Iris pigment epithelial cell (primary cell): Measurements from ENCODE around the gene BAIAP2L2.
"Not testable (repeated sequence)": the region's sequence is repeated elsewhere in the genome, so short reads cannot be mapped to it uniquely, and the experiment has no call there.

Experiments
- DNase-seq: peaks from one replicate; pipeline ENCODE4 v3.0.0-alpha.2; 2011; ENCODE audit warnings: low read depth

The BAIAP2L2 gene

DNA sequence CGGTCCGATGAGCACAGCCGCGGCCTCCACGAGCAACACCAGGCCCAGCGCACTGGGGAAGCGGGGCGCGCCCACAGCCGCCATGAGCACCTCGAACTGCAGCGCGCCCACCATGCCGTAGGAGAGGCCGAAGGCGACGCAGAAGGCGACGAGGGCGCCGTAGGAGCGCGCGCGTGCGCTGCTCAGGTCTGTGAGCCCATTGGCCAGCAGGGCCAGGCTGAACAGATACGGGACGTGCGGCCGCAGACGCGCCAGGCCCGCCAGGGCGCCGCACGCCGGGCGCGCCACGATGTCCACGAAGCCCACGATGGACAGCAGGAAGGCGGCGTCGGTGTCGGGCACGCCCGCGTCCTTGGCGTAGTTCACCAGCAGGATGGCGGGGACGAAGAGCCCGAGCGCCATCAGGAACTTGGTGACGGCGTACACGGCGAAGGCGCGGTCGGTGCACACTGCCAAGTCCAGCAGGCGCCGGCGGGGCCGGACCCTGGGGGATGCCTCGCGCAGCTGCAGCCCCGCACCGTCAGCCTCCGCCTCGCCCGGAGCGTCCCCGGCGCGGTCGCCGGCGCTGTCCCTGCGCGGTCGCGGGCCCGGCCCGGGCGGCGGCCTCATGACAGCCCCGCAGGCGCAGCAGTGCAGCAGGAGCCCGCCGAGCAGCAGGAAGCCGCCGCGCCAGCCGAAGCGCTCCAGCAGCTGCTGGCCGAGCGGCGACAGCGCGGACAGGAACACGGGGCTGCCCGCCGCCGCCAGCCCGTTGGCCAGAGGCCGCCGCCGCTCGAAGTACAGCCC, 29.4 kb downstream of the BAIAP2L2 start:
- peak; percentile 39 for DNase-seq

DNA sequence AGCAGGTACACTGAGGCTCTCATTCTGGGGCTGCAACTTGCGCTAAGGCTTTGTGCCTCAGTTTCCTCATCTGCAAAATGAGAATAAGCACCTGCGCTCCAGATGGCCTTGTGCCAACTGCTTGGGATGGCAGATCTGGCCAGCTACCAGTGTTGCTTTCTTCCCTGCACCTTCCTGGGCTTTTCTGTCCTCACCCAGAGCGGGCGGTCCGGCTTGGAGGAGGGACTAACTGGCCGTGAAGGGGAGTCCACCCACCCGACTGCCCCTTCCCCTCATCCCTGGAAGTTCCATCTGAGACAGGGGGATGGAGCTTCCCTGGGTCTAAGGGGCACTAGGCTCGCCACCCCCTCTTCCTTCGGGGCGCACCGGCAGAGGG, 30.0 kb downstream of the BAIAP2L2 start:
- no peak for DNase-seq

DNA sequence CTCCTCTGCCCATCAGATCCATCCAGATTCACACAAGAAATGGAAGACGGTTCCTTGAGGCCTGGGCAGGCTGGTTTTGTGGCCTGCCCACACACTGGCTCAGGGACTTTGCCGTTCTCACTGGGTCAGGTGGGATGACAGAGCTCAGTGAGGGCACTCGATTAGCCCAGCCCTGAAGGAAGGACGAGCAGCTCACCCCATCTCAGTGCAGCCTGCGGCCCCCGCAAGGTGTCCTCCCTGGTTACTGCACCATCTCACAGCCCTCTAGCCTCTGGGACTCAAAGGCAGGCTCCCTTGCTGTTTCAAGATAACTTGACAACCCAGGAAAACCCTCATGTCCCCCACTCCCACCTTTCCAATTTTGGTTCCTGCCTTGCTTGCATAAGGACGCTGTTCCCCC, 30.7 kb downstream of the BAIAP2L2 start:
- DNase-seq: no peak

DNA sequence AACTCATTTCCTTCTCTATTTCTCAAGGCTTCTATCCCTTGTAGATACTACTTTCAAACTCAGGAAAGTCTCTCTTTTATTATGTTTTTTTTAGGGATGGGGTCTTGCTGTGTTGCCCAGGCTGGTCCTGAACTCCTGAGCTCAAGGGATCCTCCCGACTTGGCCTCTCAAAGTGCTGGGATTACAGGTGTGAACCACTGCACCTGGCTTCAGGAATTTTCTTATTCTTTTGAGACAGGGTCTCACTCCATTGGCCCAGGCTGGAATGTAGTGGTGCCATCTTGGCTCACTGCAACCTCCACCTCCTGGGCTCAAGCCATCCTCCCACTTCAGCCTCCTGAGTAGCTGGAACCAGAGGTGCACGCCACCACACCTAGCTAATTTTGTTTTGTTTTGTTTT, 31.3 kb downstream of the BAIAP2L2 start:
- DNase-seq: not testable (repeated sequence)

DNA sequence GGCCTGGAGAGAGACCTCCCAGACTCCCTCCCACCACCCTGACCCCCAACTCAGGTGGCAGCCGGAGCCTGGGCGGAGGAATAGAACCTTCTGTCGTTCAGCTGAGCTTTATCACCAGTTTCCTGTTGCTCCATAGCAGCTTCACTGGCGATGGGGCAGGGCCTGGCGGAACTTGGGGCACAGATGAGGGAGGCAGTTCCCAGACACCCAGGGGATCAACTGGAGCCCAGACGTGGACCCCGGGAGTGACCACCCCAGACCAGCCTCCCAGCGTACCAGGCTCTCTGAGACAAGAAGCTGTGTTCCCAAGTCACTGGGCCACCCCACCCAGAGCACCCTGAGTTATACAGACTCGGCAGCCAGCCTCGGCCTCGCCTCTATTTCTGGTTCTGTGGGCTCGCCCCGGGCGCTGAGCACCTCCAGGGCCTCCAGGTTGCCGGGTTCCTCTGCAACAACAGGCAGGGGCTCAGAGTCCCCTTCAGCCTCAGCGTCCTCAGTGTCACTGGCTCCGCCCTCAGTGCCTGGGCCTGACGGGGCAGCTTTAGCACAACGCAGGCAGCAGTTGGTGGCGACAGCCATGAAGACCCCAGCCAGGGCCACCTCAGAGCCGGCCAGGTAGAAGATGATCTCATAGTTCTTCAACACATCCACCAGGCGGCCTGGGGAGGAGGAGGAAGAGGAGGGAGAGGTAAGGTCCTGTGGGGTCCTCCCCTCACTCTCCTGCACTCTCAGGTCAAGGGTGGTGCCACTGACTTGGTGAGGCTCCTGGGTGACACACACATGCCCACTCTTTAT, 32.2 kb downstream of the BAIAP2L2 start:
- no peak for DNase-seq

DNA sequence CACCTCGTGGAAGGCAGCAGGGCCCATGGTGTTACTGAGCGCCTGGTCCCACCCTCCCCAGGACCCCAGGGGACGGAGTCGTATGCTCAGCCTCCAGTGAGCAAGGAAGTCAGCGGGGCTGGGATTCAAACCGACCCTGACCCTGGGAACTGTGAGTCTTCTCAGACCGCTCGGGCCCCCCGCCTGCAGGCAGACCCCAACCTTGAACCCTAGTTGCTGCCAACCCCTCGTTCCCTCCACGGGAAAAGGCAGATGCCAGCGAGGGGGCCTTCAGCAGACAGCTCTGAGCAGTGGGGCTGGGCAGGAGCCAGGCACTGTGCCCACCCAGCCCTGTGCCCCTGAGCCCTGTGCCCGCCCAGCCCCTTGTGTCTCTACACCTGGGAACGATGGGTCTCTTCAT, 32.9 kb downstream of the BAIAP2L2 start:
- no peak for DNase-seq

DNA sequence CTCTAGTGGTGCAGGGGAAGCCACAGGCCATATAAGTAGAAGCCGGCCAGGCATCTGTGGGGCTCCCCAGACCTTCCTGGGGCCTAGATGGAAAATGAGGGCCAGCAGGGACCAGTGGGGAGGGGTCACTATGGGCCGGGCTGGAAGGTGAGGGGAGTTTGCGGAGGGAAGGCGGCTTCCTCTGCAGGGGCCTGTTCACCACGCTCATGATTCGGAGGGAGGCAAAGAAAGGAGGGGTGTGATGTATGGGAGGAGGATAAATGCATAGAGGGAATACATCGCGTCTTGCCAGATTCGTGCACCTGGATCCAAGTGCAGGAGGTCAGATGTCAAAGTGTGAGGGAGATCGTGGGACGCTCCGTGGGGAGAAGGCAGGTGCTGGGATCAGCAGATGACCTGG, 33.4 kb downstream of the BAIAP2L2 start:
- DNase-seq: no peak

DNA sequence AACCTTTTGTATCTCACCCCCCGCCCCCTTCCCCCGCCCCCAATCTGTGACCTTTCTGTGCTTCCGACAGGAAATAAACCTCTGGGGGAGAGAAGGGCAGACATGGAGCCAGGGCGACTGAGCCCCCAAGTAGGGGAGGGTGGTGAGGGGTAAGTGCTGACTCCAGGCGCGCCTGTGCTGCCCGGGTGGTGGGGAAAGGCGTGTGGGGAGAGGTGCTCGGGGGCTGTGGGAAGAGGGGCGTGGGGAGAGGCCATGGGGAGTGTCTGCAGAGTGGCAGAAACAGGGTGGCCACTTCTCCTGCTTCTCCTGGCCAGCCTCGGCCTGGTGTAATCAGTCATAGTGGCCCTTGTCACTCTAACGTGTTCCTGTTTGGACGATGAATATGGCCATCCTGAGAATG, 34.5 kb downstream of the BAIAP2L2 start:
- no peak for DNase-seq

DNA sequence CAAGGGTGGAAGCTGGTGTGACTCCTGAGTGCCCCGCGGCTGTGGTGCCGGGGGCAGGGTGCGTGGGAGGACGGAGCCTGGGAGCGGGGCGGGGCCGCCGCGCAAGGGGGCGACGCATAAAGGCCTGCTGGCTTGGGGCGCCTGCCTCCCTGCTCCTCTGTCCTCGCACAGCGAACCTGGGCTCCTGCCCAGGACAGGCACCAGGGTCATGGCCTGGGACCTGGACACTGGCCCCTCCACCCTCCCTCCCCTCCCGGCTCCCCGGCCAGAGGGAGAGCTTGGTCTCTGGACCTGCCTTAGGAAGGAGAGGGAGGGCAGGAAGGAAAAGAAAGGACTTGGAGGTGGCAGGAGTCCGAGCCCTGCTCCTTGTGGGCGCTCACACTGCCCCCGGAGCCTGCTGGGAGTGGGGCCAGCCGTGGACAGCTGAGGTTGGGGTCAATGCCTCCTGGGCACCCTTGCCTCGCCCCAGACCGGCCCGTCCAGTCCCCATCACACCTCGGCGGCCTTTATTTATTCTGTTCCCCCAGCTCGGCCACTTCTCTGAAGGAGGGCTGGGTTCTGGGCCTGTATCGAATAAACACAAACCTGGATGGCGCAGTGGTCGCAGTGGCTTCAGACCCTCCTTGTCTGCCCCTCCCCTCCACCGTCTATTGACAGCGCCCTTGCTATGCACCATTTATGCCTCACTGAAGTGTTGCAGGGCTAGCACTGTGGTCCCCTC, 35.2 kb downstream of the BAIAP2L2 start:
- no peak for DNase-seq

DNA sequence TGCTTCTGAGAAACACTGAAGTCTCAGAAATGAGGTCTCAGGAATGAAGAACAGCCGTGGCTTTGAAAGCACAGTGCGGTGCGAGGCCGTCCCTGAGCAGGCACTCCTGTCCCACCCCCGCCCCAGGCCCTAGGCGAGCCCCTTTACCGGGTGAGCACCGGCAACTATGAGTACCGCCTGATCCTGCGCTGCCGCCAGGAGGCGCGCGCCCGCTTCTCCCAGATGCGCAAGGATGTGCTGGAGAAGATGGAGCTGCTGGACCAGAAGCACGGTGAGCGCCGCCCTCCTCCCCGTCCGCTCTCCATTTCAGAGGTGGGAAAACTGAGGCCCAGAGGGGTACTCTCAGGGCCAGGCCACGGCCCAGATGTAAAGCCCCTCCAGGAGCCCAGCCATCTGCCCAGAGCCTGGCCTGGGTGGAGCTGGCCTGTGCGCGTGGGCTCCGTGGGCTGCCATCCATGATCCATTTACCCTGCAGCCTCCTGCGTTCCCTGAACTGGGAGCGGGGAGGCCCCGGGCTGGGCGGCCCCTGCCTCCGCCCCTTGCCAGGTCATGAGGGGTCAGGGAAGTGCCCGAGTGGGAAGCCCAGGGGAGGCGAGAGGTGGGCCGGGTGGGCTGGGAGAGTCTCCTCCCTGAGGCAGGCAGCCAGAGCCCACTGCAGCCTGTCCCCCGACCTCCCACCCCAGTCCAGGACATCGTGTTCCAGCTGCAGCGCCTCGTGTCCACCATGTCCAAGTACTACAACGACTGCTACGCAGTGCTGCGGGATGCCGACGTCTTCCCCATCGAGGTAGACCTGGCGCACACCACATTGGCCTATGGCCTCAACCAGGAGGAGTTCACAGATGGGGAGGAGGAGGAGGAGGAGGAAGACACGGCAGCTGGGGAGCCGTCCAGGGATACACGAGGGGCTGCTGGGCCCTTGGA, 36.0 kb downstream of the BAIAP2L2 start:
- peak; percentile 28 for DNase-seq

DNA sequence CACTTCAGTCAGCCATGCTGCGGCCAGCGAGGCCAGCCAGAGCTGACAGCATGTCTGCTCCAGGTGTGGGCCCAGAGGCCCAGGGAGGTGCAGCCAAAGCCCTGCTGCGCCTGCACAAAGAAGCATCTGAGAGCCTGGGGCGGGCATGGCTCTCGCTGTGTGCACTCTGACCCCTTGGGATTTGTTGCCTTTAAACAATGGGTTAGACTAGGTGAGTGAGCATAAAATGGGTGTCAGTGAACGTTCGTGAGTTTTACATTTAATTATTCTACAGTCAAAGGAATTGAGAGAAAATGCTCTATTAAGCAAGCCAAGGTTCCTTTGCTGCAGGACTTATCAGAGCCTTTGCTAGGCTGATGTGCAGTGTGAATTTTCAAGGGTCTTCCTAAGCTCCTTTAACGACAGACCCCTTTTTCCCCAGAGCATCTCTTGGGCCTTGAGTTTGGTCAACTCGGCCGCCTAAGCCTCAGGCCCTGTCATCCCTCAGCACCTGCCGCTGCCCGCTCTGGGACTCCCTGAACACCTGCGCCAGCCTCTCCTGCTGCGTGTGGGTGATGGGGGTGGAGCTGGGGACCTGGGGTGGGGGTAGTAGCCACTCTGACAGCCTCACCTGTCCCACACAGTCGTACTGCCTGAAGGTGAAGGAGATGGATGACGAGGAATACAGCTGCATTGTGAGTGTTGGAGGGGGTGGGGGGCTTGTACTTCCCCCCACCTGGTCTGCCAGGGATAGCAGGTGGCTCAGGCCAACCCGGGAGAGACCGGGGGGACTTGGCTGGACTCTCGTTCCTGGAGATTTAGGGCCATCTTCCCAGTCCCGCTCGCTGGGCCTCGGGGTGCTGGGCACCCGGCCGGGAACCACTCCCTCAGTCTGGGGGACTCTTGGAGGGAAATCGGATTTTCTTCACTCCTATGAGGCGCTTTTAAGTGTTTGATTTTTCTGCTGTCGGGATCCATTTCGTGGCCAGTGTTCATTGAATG, 37.0 kb downstream of the BAIAP2L2 start:
- DNase-seq: no peak

DNA sequence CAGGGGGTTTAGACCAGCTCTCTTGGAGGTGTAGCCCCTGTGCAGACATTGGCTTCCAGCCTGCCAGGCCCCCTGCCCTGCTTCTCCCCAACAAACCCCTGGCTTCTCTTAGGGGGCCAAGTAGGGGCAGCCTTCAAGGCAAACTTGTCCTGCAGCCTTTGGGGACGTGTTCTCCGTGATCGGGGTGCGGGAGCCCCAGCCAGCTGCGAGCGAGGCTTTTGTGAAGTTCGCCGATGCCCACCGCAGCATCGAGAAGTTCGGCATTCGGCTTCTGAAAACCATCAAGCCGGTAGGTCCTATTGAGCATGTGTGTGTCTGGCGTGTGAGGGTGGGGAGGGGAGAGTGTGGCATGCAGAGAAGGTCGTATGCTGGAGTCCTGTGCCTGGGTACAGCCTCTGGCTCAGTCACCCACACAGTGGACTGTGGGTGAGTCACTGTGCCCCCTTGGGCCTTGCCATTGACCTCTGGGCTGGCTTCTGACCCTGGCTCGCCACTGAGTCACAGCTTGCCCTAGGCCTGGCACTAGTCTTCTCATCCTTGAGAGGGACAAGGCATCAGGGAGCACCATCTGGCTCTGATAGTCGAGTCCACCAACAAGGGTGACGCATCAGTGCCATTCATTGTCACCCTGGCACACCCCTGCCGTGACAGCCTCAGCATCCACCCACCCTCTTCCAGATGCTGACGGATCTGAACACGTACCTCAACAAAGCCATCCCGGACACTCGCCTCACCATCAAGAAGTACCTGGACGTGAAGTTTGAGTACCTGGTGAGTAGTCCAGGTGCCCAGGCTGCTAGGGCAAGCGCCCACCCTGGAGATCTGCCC, 37.9 kb downstream of the BAIAP2L2 start:
- no peak for DNase-seq

DNA sequence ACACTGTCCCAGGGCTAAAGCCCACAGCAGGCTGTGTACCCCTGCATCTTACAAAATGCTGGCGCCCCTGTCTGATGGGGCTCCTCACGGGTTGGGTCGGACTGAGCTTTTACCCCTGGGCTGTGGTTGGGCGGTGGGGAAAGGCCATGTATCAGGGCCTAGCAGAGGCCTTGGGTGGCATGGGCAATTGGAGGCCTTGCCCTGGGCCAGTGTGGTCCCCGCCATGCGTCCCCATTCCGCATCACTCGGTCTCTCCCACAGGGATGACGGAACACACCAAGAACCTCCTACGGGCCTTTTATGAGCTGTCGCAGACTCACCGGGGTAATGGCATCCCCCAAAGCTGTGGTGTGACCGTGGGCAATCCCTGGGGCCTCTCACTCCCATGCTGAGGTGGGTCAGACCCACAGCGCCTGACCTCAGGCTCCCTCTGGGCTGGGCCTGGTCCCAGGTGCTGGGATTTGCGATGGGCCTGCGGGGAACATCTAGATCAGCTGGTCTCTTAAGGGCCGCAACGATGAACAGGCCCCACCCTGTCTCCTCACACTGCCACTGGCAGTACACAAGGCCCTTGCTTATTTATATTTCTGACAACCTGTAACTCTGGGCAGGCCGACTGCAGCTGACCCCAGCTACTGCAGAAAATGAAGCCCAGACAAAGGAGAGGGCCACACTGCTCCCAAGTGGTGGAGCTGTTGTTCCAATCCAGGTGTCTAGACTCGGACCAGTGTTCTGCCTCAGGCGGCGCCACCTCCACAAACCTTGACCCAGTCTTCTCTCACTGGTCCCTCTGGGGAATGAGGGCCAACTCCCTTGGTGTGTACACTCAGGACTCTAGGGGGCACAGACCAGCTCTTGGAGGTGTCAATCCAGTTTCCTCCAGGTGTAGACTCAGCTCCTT, 38.8 kb downstream of the BAIAP2L2 start:
- no peak for DNase-seq

DNA sequence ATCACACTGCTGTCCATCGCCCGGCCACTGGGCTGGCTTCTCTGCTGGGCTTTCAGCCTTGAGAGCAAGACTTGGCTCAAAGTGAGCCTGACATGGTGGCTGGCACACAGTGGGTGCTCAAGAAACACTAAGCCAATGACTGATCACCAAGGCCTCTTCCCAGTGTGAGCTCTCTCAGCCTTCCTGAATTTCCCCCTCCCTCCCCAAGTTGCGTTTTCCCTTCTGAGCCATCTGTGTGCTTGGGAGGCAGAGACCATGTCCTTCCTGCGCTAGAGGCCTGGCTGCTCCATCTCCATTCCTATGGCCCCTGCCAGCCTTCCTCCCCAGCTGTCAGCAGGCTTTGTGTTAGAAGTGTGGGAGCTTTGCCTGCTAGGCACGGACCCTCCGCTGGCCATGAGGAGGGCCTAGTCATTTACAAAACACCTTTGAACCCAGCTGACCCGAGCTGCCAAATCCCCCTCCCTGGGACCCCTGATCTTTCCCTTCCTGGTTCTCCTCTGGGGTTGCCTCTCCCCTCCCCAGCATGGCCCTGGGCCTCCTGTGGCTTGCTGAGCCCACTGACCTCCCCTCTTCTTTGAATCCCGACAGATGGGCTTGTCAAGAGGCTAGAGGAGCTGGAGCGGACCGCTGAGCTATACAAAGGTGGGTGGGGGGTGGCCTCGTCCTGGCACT, 40.1 kb downstream of the BAIAP2L2 start:
- no peak for DNase-seq

DNA sequence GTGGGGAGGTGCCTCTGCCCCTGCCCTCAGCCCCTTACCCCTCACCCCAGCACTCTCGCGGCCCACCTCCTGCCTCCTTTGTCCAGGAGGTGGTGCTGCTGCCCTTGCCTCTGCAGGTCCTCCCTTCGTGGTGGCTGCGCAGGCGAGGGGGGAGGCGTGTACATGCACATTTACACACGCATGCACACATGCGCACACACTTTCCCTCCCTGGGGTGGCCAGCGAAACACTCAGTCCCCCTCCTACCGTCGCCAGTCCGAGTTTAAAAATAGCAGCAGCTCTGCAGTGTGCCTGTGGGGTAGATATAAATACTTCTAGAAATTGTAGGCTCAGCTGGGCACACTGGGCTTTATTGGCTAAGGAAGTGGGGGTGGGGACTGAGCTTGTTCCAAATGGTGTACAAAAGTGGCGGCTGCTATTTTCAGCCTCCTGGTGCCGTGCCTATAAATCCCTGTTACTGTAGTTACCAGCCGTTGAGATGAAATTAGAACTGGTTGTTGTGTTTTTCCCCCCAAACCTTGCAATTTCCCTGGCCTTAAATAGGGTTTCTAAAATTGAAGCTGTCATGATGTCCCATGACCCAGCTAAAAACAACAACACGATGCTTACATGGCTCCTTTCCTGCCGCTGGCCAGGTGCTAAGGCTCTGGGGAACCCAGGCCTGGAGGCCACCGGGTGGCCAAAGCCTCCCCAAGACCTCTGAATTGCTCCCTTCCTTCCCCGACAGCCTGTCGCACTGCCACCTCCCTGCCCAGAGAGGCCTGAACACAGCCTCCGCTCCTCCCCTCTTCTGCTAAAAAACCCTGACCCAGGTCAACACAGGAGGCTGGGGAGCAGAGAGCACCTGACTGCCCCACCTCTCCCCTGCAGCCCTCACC, 40.9 kb downstream of the BAIAP2L2 start:
- DNase-seq: peak; percentile 30

DNA sequence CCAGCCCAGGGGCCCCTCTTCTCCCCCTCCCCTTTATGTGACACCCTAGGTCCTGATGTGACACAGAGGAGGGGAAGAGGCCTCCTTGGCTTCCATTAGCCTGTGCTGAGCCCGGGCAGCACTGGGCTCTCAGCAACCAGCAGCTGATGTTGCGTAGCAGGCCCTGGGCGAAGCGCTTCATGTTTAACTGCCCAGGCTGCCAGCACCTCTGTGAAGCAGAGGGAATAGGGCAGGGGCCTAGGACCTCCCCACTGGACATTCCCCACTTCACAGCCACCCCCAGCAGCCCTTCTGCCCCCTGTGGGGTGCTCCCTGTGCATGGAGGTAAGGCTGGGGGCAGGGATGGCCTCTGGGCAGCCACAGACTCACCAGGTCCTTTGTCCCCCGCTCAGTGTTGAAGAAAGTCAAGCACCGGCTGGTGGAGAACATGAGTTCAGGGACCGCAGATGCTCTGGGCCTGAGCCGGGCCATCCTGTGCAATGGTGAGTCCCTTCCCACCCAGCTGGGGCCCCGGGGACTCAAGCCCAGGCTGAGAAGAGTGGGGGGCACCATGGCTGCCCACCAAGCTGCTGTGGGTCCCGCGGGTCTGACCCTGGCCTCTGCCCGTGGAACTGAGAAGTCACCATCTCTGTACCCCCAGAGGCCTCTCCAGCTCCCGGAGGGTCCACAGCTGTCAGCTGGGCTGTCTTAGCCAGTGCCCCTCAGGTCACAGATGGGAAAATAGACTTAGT, 41.7 kb downstream of the BAIAP2L2 start:
- DNase-seq: no peak
